Measurements from ENCODE around the gene BTBD18. TPM values are rescaled to one million over a fixed set of nuclear protein-coding genes. Genes with fewer than 3 reads are reported as not detected.
A peak's percentile ranks its signal among the peaks of the same experiment; 100 is the strongest.

The BTBD18 gene
- total and polyA plus RNA-seq, 2 of the 13 experiments (the other 11 are each of a cell fraction or from before 2014, with no cell fraction given), result not detected

GRCh38 chr11:57776031-57776521, 24.5 kb upstream of the BTBD18 start:
- FAIRE-seq, result no peak
- TF ChIP-seq DNMT3B (CRISPR knock-in tag; conservative IDR thresholded peaks at IDR 0.05) (no peak), ZFY (CRISPR knock-in tag; IDR thresholded peaks at IDR 0.05) (no peak), GATA4 (IDR thresholded peaks at IDR 0.05; ENCODE audit: borderline replicate concordance, low read depth) (no peak), BRCA1 (CRISPR knock-in tag; IDR thresholded peaks at IDR 0.05) (no peak), GRHL1 (CRISPR knock-in tag; conservative IDR thresholded peaks at IDR 0.05) (no peak), TFAP4 (IDR thresholded peaks at IDR 0.05; ENCODE audit: borderline replicate concordance, low read depth) (peak; percentile 21; the same call in 1 of the 2 replicates), TEAD3 (CRISPR knock-in tag; optimal IDR thresholded peaks at IDR 0.05; ENCODE audit: borderline replicate concordance) (peak; percentile 8)
- TF ChIP-seq, protein P1, sequence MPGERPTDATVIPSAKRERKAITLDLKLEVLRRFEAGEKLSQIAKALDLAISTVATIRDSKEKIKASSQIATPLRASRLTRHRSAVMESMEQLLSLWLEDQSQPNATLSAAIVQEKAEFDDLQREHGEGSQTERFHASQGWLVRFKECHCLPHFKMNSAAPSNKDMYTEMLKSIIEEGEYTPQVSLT (CRISPR knock-in tag; IDR thresholded peaks at IDR 0.05; ENCODE audit: borderline replicate concordance, low read depth), result no peak
- no peak for ATAC-seq
- H3K4me2 ChIP-seq (ENCODE audit: low read depth, low read length), result peak overlapping the region; percentile 81
- peaks cover 39% of the 10 kb centered on the region for H4K20me1 ChIP-seq (ENCODE audit: insufficient read depth, low read length)
- peak overlapping the region; percentile 96 for H3K27ac ChIP-seq (ENCODE audit: extremely low read length, insufficient read depth, low read length)
- H2AFZ ChIP-seq (ENCODE audit: low read length), result no peak overlapping the region
- 96% methylated on average over 3 of the region's 3 CpGs for WGBS (ENCODE audit: low lambda C conversion rate)
- POLR2A ChIA-PET, result interaction anchor here (1.1 to 11.1 kb wide), 4 partner anchors 9 to 64 kb away, joined by 3 to 215 read pairs (median 32); partner anchors contain the start of genes CTNND1, MED19 and TMX2
- intact Hi-C loops (cut with micrococcal nuclease; ENCODE audit: unreplicated experiment), result no loop called here
- no peaks in the 10 kb centered on the region; a peak in 2 of 5 replicates for H3K36me3 ChIP-seq (replicated peaks in 1 of 2; ENCODE audit: control insufficient read depth in 1 of 2, insufficient read depth in 2 of 2, low read length in 2 of 2)
- DNase-seq (ENCODE audit: low spot score), result no peak
- H3K4me1 ChIP-seq (ENCODE audit: insufficient read depth, low read length), result peaks cover 96% of the 10 kb centered on the region
- no peaks in the 10 kb centered on the region for H3K9me3 ChIP-seq (ENCODE audit: low read length)
- peaks cover 89% of the 10 kb centered on the region for H3K79me2 ChIP-seq (ENCODE audit: insufficient read depth, low read length)
- H3K27me3 ChIP-seq (ENCODE audit: control insufficient read depth in 1 of 2, insufficient read depth in 2 of 2, low read length in 2 of 2), result no peaks in the 10 kb centered on the region
- BruUV-seq (replicated peaks), result no TSS peak
- in situ Hi-C loops (cut with HindIII; ENCODE audit: extremely low pct_ligation_motif_present, low pct_unique_long_range_greater_than_20kb), result no loop called here
- H3K9ac ChIP-seq (ENCODE audit: insufficient read depth, low read depth, low read length), result peak overlapping the region; percentile 12; the same call in 1 of the 2 replicates
- CTCF ChIA-PET (ENCODE audit: low intra/inter-chr PET ratio, low total read pairs), result no interaction called here
- H3K4me3 ChIP-seq (replicated peaks in 1 of 3; ENCODE audit: insufficient read depth in 1 of 3, low read depth in 2 of 3, low read length in 3 of 3), result peak overlapping the region in 1 of 3 experiments; percentile 49; a peak in 1 of 6 replicates

All from HepG2 (cell line).